ENCODE data around the gene AMIGO2. TPM values are rescaled to one million over a fixed set of nuclear protein-coding genes. Genes with fewer than 3 reads are reported as not detected.

The AMIGO2 gene
- total RNA-seq, 4 donors from 2014 or later: 1.6 to 7.4 (median 3.1) TPM

DNA sequence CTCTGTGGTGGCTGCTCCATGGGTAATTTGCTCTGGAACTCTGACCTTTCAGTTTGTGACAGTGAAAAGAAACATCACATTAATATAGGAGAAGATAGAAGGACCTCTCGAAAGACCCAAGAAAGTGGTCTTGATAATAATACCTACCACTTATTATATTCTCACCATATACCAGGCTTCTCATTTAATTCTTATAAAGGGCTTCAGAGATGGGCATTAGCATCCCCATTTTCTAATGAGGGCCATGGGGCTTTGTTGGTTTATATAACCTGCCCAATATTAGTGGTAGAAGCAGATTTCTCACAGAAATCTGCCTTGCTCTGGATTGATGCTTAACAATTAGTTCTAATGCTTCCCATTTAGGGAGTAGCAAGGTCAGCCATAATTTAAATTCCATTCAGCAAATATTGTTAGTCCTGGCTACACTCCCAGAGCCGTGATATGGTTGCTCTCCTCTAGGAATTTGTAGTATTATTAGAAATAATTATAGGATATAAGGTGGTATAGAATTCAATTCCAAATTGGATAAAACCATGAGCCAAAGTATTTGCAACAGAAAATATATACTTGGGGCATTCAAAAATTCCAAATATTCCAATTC is 7.4 kb upstream of the AMIGO2 start:
- DNase-seq: no peak
- H3K36me3 ChIP-seq: no peaks in the 10 kb centered on the region
- H3K9me3 ChIP-seq: no peaks in the 10 kb centered on the region
- no peak for TF ChIP-seq POLR2A (IDR thresholded peaks at IDR 0.05)
- TF ChIP-seq, protein P1, sequence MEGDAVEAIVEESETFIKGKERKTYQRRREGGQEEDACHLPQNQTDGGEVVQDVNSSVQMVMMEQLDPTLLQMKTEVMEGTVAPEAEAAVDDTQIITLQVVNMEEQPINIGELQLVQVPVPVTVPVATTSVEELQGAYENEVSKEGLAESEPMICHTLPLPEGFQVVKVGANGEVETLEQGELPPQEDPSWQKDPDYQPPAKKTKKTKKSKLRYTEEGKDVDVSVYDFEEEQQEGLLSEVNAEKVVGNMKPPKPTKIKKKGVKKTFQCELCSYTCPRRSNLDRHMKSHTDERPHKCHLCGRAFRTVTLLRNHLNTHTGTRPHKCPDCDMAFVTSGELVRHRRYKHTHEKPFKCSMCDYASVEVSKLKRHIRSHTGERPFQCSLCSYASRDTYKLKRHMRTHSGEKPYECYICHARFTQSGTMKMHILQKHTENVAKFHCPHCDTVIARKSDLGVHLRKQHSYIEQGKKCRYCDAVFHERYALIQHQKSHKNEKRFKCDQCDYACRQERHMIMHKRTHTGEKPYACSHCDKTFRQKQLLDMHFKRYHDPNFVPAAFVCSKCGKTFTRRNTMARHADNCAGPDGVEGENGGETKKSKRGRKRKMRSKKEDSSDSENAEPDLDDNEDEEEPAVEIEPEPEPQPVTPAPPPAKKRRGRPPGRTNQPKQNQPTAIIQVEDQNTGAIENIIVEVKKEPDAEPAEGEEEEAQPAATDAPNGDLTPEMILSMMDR (IDR thresholded peaks at IDR 0.05): no peak
- H3K4me3 ChIP-seq: no peak overlapping the region
- H3K27ac ChIP-seq: peak overlapping the region in 1 of 4 donors; percentile 57
- peaks cover 0 to 9% (median 2%) of the 10 kb centered on the region in 4 donors for H3K4me1 ChIP-seq
- H3K27me3 ChIP-seq: no peaks in the 10 kb centered on the region

- Histone ChIP-seq H3K27ac (peak overlapping the region in 2 of 4 donors; percentile 3 to 57), H3K4me1 (peaks cover 0 to 9% (median 2%) of the 10 kb centered on the region in 4 donors), H3K27me3 (no peaks in the 10 kb centered on the region), H3K4me3 (no peak overlapping the region), H3K9me3 (no peaks in the 10 kb centered on the region), H3K36me3 (no peaks in the 10 kb centered on the region)
- TF ChIP-seq, protein P1 (IDR thresholded peaks at IDR 0.05): no peak
- no peak for TF ChIP-seq POLR2A (IDR thresholded peaks at IDR 0.05)
- peak in 2 of 3 donors; percentile 33 to 58 for DNase-seq
These were observed 6.1 kb upstream of the AMIGO2 start for GRCh38 chr12:47085815-47086252.

DNA sequence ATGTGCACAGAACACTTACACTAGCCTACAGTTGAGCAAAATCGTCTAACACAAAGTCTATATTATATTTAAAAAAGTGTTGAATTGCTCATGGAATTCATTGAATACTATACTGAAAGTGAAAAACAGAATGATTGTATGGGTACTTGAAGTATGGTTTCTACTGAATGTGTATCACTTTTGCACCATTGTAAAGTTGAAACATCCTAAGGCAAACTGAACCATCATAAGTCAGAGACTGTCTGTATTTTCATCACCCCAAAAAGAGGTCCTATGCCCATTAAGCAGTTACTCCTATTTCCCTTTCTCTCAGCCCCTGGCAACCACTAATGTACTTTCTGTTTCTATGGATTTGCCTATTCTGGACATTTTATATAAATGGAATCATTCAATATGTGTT is 4.4 kb upstream of the AMIGO2 start:
- no peak for DNase-seq
- peaks cover 0 to 9% (median 2%) of the 10 kb centered on the region in 4 donors for H3K4me1 ChIP-seq
- no peaks in the 10 kb centered on the region for H3K9me3 ChIP-seq
- no peak overlapping the region for H3K4me3 ChIP-seq
- H3K27ac ChIP-seq: peak overlapping the region in 2 of 4 donors; percentile 1 to 48
- TF ChIP-seq, protein P1 (IDR thresholded peaks at IDR 0.05): no peak
- no peak for TF ChIP-seq POLR2A (IDR thresholded peaks at IDR 0.05)
- H3K36me3 ChIP-seq: no peaks in the 10 kb centered on the region
- H3K27me3 ChIP-seq: no peaks in the 10 kb centered on the region

- Histone ChIP-seq H3K27ac (peak overlapping the region in 2 of 4 donors; percentile 3 to 34), H3K4me1 (peaks cover 0 to 12% (median 2%) of the 10 kb centered on the region in 4 donors), H3K9me3 (no peaks in the 10 kb centered on the region), H3K36me3 (no peaks in the 10 kb centered on the region), H3K4me3 (no peak overlapping the region), H3K27me3 (no peaks in the 10 kb centered on the region)
- DNase-seq: no peak
- TF ChIP-seq, protein P1 (IDR thresholded peaks at IDR 0.05): no peak
- no peak for TF ChIP-seq POLR2A (IDR thresholded peaks at IDR 0.05)
These were observed 3.2 kb upstream of the AMIGO2 start for GRCh38 chr12:47082796-47083621.

GRCh38 chr12:47082283-47082682 is 2.5 kb upstream of the AMIGO2 start:
- Histone ChIP-seq H3K36me3 (no peaks in the 10 kb centered on the region), H3K9me3 (no peaks in the 10 kb centered on the region), H3K27ac (peak overlapping the region in 2 of 4 donors; percentile 0 to 86), H3K4me1 (peaks cover 0 to 12% (median 2%) of the 10 kb centered on the region in 4 donors), H3K4me3 (no peak overlapping the region), H3K27me3 (no peaks in the 10 kb centered on the region)
- DNase-seq: no peak
- no peak for TF ChIP-seq POLR2A (IDR thresholded peaks at IDR 0.05)
- TF ChIP-seq, protein P1 (IDR thresholded peaks at IDR 0.05): no peak

Measured in Peyer's patch (tissue), 4 donors.